Loucy (cell line): ENCODE results near the gene ORC4.

ENCODE experiments used
- CTCF ChIP-seq: fragments of 200-600 bp; sonication (generic); conservative IDR thresholded peaks from 2 replicates; pipeline ENCODE4 v1.5.1; 2014; ENCODE audit warnings: mild to moderate bottlenecking, antibody characterized with exemption, low read length
- EZH2phosphoT487 ChIP-seq: fragments of 200-600 bp; IDR thresholded peaks from 2 replicates; pipeline ENCODE4 v1.6.1; 2018; ENCODE audit warnings: antibody characterized with exemption, mild to moderate bottlenecking, moderate library complexity, borderline replicate concordance

- TF ChIP-seq CTCF (no peak), EZH2phosphoT487 (no peak)
Measured at GRCh38 chr2:148052687-148053086, 32.1 kb upstream of the ORC4 start.
